OCI-LY7 (cell line): ENCODE results near the gene YWHAB. TPM values are rescaled to one million over a fixed set of nuclear protein-coding genes. Genes with fewer than 3 reads are reported as not detected.
A peak's percentile ranks its signal among the peaks of the same experiment; 100 is the strongest.

ENCODE experiments used
- BruUV-seq: library from RNA; stranded (reverse); fragments of 400-500 nt; replicated peaks from 2 replicates; lab custom pipeline; 2021; lab: Mats Ljungman, UMichigan
- CTCF ChIA-PET: fragments of 300-600 bp; sonication (Branson Sonifier 250); formaldehyde crosslinking; loops from one replicate; lab custom pipeline; 2022; ENCODE audit warnings: antibody characterized with exemption; ENCODE audit not compliant: unreplicated experiment; lab: Charles Lee
- POLR2A ChIA-PET: fragments of 300-600 bp; sonication (Branson Sonifier 250); formaldehyde crosslinking; loops from one replicate; lab custom pipeline; 2022; ENCODE audit warnings: antibody characterized with exemption; lab: Charles Lee
- DNase-seq: peaks from one replicate; pipeline ENCODE4 v3.0.0-alpha.2; 2015; ENCODE audit warnings: low spot score
- H2AFZ ChIP-seq: fragments of 200-600 bp; sonication (generic), shearing (Covaris generic); 2 replicates; pipeline ENCODE4 v1.6.1; 2014; ENCODE audit warnings: mild to moderate bottlenecking, antibody characterized with exemption, low read length, moderate library complexity
- H3K27ac ChIP-seq: fragments of 200-600 bp; sonication (generic); 2 replicates; pipeline ENCODE4 v1.5.1; 2014; ENCODE audit warnings: mixed run types, low read depth, mild to moderate bottlenecking, moderate library complexity, low read length, inconsistent platforms; ENCODE audit not compliant: poor library complexity, severe bottlenecking
- H3K36me3 ChIP-seq: fragments of 200-600 bp; sonication (generic); 2 replicates; pipeline ENCODE4 v1.6.1; 2014; ENCODE audit warnings: mild to moderate bottlenecking, antibody characterized with exemption, low read length, moderate library complexity, mixed read lengths; ENCODE audit not compliant: insufficient read depth
- H3K4me1 ChIP-seq: fragments of 200-600 bp; sonication (generic); 2 replicates; pipeline ENCODE4 v1.5.1; 2014; ENCODE audit warnings: mild to moderate bottlenecking, low read length; ENCODE audit not compliant: insufficient read depth, poor library complexity, severe bottlenecking
- H3K4me2 ChIP-seq: fragments of 200-600 bp; sonication (generic); 2 replicates; pipeline ENCODE4 v1.6.1; 2014; ENCODE audit warnings: mild to moderate bottlenecking, low read length
- H3K4me3 ChIP-seq: fragments of 200-600 bp; sonication (generic); 2 replicates; pipeline ENCODE4 v1.5.1; 2014; ENCODE audit warnings: mild to moderate bottlenecking, low read depth, low read length; ENCODE audit not compliant: poor library complexity, severe bottlenecking
- H3K79me2 ChIP-seq: fragments of 200-600 bp; sonication (generic); 2 replicates; pipeline ENCODE4 v1.6.1; 2016; ENCODE audit warnings: low read depth, mild to moderate bottlenecking, low read length, moderate library complexity, mixed read lengths; ENCODE audit not compliant: insufficient read depth
- H3K9me2 ChIP-seq: fragments of 200-600 bp; sonication (generic); 2 replicates; pipeline ENCODE4 v1.6.1; 2016; ENCODE audit warnings: mild to moderate bottlenecking, low read length, mixed read lengths; ENCODE audit not compliant: insufficient read depth
- H3K9me3 ChIP-seq: fragments of 200-600 bp; sonication (generic); 2 replicates; pipeline ENCODE4 v1.6.1; 2014; ENCODE audit warnings: mild to moderate bottlenecking, mixed run types, low read length, mixed read lengths
- H4K20me1 ChIP-seq: fragments of 200-600 bp; sonication (generic); 2 replicates; pipeline ENCODE4 v1.6.1; 2014; ENCODE audit warnings: mild to moderate bottlenecking, antibody characterized with exemption, low read length, moderate library complexity, mixed read lengths; ENCODE audit not compliant: insufficient read depth
- EZH2phosphoT487 ChIP-seq: fragments of 200-600 bp; sonication (generic); IDR thresholded peaks from 2 replicates; pipeline ENCODE4 v1.6.1; 2018; ENCODE audit warnings: low read depth, borderline replicate concordance, mild to moderate bottlenecking, mixed run types, antibody characterized with exemption, low read length, moderate library complexity, mixed read lengths
- intact Hi-C: fragments of 100-400 bp; cut with micrococcal nuclease; formaldehyde crosslinking; loops from one replicate; pipeline ENCODE4 v1.10.0; 2022; ENCODE audit not compliant: unreplicated experiment
- total RNA-seq, 2 experiments: library from RNA; depleted of rRNA in 1 of 2; stranded (reverse); fragments of >200 nt in 1 of 2; shearing (Covaris generic) in 1 of 2; gene quantifications; 2 replicates each; pipeline ENCODE4 v1.2.3, GENCODE V29; 2014 to 2022
- TF ChIP-seq, protein P1 (sequence below): fragments of 200-600 bp; sonication (generic); conservative IDR thresholded peaks from 2 replicates; pipeline ENCODE4 v1.5.1; 2014; ENCODE audit warnings: mild to moderate bottlenecking, antibody characterized with exemption, low read length, moderate library complexity, mixed read lengths

The YWHAB gene
- total RNA-seq, 2 experiments from 2014 or later, result 72.8 to 245 TPM

DNA sequence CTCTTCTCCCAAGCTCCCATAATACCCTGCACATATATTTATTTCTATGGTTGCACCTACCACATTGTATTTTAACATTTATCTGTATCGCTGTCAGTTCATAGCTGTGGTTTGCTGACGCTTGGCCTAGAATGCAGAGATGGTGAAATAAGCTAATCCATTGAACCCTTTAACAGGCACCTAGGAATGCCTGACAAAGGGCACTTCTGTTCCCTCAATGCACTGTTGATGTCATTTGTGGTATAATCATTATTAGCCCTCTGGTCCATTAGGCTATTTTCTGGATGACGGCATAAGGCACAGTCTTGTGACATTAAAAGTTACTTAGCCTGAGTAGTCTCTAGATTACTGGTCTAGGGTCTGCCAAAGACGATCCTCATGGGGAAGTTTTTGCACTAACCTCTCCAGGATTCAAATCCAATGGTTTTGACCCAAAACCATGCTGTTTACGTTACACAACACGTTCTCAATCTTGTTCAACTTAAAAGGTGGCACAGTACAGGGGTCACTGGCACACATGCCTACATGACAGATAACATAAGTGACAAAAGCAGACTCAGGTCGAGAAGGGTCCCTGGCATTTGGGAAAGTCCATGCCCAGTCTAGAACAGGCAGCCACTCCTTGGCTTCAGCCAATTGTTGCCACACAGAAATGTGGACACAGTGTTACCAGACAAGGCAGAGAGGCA, 2.1 kb upstream of the YWHAB start:
- Histone ChIP-seq H4K20me1 (peaks cover 23% of the 10 kb centered on the region), H3K4me2 (no peak overlapping the region), H3K9me3 (no peaks in the 10 kb centered on the region), H3K9me2 (no peaks in the 10 kb centered on the region), H2AFZ (no peak overlapping the region), H3K79me2 (peaks cover 28% of the 10 kb centered on the region), H3K27ac (no peak overlapping the region), H3K4me3 (no peak overlapping the region), H3K4me1 (peaks cover 22% of the 10 kb centered on the region), H3K36me3 (peaks cover 18% of the 10 kb centered on the region)
- POLR2A ChIA-PET, result no interaction called here
- intact Hi-C loops, result no loop called here
- DNase-seq, result no peak
- TF ChIP-seq EZH2phosphoT487, result no peak
- TF ChIP-seq, protein P1, sequence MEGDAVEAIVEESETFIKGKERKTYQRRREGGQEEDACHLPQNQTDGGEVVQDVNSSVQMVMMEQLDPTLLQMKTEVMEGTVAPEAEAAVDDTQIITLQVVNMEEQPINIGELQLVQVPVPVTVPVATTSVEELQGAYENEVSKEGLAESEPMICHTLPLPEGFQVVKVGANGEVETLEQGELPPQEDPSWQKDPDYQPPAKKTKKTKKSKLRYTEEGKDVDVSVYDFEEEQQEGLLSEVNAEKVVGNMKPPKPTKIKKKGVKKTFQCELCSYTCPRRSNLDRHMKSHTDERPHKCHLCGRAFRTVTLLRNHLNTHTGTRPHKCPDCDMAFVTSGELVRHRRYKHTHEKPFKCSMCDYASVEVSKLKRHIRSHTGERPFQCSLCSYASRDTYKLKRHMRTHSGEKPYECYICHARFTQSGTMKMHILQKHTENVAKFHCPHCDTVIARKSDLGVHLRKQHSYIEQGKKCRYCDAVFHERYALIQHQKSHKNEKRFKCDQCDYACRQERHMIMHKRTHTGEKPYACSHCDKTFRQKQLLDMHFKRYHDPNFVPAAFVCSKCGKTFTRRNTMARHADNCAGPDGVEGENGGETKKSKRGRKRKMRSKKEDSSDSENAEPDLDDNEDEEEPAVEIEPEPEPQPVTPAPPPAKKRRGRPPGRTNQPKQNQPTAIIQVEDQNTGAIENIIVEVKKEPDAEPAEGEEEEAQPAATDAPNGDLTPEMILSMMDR, result no peak
- BruUV-seq, result no TSS peak
- CTCF ChIA-PET, result no interaction called here

DNA sequence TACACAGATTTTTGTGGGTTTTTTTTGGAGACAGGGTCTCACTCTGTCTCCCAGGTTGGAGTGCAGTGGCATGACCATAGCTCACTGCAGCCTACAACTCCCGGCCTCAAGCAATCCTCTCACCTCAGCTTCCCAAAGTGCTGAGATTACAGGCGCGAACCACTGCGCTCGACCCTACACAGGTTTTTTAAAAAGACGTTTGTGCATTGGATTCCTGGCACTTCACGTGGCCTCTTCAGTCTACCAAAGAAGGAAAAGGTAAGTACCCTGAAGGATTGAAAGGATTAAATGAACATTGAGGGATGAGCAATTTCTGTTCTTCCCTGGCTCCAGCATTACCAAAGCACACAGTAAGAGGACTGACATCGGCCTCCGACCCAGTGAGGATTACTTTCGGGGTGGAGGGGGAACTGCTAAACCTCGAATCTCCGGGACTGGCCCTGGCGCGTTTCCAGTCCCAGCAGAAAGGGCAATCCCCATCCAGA, 556 bp upstream of the YWHAB start:
- Histone ChIP-seq H4K20me1 (peaks cover 39% of the 10 kb centered on the region), H3K9me3 (no peaks in the 10 kb centered on the region), H3K79me2 (peaks cover 44% of the 10 kb centered on the region), H3K27ac (peak overlapping the region; percentile 17), H3K36me3 (peaks cover 34% of the 10 kb centered on the region), H3K9me2 (no peaks in the 10 kb centered on the region), H3K4me2 (peak overlapping the region; percentile 93), H2AFZ (peak overlapping the region; percentile 81), H3K4me1 (peaks cover 38% of the 10 kb centered on the region), H3K4me3 (peak overlapping the region; percentile 92)
- TSS peak; percentile 72 for BruUV-seq
- DNase-seq, result no peak
- POLR2A ChIA-PET, result interaction anchor here (0.6 to 1.4 kb wide), 4 partner anchors 8 to 202 kb away, joined by 3 to 4 read pairs (median 3); no protein-coding TSS in a partner anchor
- intact Hi-C loops, result loop anchor here (5.0 kb wide), 1 partner anchor 82 kb away; the partner anchor contains the start of gene STK4
- no peak for TF ChIP-seq EZH2phosphoT487
- TF ChIP-seq, protein P1, result no peak
- CTCF ChIA-PET, result no interaction called here

GRCh38 chr20:44886266-44886651, 754 bp downstream of the YWHAB start:
- POLR2A ChIA-PET, result no interaction called here
- peak overlapping the region; percentile 92 for H3K4me3 ChIP-seq

More at GRCh38 chr20:44886266-44886651, 754 bp downstream of the YWHAB start:
- Histone ChIP-seq H3K4me1 (peaks cover 42% of the 10 kb centered on the region), H3K36me3 (peaks cover 45% of the 10 kb centered on the region), H3K27ac (peak overlapping the region; percentile 78), H3K79me2 (peaks cover 57% of the 10 kb centered on the region), H3K9me3 (no peaks in the 10 kb centered on the region), H4K20me1 (peaks cover 41% of the 10 kb centered on the region), H2AFZ (no peak overlapping the region), H3K9me2 (no peaks in the 10 kb centered on the region), H3K4me2 (peak overlapping the region; percentile 88)
- CTCF ChIA-PET, result no interaction called here
- DNase-seq, result no peak
- no TSS peak for BruUV-seq
- TF ChIP-seq EZH2phosphoT487, result no peak
- TF ChIP-seq, protein P1, result peak; percentile 7; the same call in 1 of the 2 replicates
- intact Hi-C loops, result loop anchor here (2.0 to 5.0 kb wide), 2 partner anchors 25 to 81 kb away; partner anchors contain the start of genes PABPC1L and STK4
